Thyroid gland (tissue), 4 donors: Measurements from ENCODE around the gene DSG3.

ENCODE experiments used
- CTCF ChIP-seq, 6 experiments: fragments of 200-600 bp in 3 of 6; fragments of 450-650 bp in 3 of 6; sonication (generic) in 3 of 6; IDR thresholded peaks; one replicate each; pipeline ENCODE4 v1.5.1; 2016 to 2019; ENCODE audit warnings: antibody characterized with exemption in 6 of 6, mild to moderate bottlenecking in 2 of 6, inconsistent platforms in 1 of 6, moderate library complexity in 1 of 6
- POLR2A ChIP-seq, 2 donors: fragments of 450-650 bp; IDR thresholded peaks; one replicate each; pipeline ENCODE4 v1.6.1; 2017; ENCODE audit warnings: antibody characterized with exemption in 2 of 2, mild to moderate bottlenecking in 2 of 2, moderate library complexity in 1 of 2

DNA sequence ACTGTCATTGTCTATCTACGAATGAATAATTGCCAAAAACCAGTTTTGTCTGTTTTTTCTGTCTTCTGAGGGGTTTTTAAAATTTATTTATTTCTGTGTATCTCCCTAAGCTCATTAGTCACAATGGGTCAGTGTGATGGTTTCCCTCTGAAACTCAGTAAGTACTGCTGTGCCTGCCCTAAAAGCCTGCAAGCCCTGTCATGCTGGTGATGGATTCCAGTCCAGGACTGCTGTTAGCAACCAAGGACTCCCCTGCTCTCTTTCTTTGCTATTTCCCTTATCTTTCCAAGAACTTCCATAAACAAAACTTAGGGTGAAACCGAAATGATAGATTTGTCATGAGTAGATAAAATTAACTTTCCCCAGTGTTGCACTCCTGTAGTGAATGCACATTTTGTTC is 38.6 kb downstream of the DSG3 start:
- no peak for TF ChIP-seq CTCF (IDR thresholded peaks at IDR 0.05)
- TF ChIP-seq POLR2A (IDR thresholded peaks at IDR 0.05) = no peak
